ENCODE results near the gene PSME1.

Gene PSME1

DNA sequence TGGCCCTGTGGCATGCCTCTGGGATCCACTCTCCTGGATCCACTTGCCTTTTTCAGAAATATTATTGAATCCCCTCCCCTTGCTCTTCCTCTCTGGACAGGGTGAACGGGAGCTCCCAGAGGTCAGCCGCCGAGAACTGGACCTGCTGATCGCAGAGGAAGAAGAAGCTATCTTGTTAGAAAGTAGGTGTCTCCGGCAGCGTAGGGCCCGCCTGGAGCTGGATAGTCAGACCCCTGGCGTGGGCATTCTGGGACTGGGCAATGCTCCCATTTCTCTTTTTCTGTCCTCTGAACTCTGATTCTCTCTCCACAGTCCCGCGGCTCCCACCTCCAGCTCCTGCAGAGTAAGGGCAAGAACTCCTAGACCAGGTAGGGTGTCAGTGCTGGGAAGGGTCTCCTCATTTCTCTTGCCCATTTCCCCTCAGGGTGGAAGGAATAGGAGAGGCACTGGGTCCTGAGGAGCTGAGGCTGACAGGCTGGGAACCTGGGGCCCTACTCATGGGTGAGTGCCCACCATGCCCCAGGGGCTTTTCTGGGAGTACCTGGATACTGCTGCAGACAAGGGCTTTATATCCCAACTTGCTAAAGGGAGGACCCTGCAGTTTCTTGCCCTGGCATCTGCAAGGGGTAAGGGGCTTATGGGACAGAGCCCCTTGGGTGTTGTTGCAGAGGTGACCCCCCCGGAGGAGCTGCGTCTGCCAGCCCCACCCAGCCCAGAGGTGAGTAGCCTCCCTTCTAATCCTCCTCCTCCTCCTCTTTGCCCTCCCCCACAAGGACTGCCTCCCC lies 41.2 kb downstream of the PSME1 start:
- H3K4me1 ChIP-seq (ENCODE audit: insufficient read depth, poor library complexity, severe bottlenecking) = no peaks in the 10 kb centered on the region
- H3K36me3 ChIP-seq (ENCODE audit: low read depth) = peaks cover 29% of the 10 kb centered on the region
- TF ChIP-seq, protein P1, sequence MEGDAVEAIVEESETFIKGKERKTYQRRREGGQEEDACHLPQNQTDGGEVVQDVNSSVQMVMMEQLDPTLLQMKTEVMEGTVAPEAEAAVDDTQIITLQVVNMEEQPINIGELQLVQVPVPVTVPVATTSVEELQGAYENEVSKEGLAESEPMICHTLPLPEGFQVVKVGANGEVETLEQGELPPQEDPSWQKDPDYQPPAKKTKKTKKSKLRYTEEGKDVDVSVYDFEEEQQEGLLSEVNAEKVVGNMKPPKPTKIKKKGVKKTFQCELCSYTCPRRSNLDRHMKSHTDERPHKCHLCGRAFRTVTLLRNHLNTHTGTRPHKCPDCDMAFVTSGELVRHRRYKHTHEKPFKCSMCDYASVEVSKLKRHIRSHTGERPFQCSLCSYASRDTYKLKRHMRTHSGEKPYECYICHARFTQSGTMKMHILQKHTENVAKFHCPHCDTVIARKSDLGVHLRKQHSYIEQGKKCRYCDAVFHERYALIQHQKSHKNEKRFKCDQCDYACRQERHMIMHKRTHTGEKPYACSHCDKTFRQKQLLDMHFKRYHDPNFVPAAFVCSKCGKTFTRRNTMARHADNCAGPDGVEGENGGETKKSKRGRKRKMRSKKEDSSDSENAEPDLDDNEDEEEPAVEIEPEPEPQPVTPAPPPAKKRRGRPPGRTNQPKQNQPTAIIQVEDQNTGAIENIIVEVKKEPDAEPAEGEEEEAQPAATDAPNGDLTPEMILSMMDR (IDR thresholded peaks at IDR 0.05; ENCODE audit: poor library complexity, severe bottlenecking) = no peak
- ATAC-seq (ENCODE audit: low read depth) (no peak), DNase-seq (ENCODE audit: low spot score) (no peak)
- no peaks in the 10 kb centered on the region for H3K9me3 ChIP-seq (ENCODE audit: severe bottlenecking)
- H3K4me3 ChIP-seq (ENCODE audit: severe bottlenecking) = no peak overlapping the region
- H3K27ac ChIP-seq (ENCODE audit: poor library complexity, severe bottlenecking) = no peak overlapping the region
- no peaks in the 10 kb centered on the region for H3K27me3 ChIP-seq (ENCODE audit: insufficient read depth, poor library complexity, severe bottlenecking)

DNA sequence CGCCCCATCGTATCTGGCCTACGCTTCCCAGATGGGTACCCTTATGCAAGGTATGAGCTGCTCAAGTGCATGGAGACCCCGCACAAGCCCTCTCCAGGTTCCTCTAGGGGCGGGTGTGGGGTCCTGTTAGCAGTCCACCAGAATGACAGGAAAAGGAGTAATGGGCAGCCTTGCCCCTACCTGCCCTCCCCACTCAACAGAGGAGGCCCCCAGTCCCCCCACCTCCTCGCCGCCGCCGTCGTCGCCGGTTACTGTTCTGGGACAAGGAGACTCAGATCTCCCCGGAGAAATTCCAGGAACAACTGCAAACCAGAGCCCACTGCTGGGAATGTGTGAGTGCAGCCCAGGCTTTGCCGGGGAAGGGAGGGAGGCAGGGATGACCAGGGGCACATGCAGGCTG lies 41.9 kb downstream of the PSME1 start:
- Histone ChIP-seq H3K27me3 (ENCODE audit: insufficient read depth, poor library complexity, severe bottlenecking) (no peaks in the 10 kb centered on the region), H3K4me3 (ENCODE audit: severe bottlenecking) (no peak overlapping the region), H3K27ac (ENCODE audit: poor library complexity, severe bottlenecking) (no peak overlapping the region), H3K9me3 (ENCODE audit: severe bottlenecking) (no peaks in the 10 kb centered on the region), H3K4me1 (ENCODE audit: insufficient read depth, poor library complexity, severe bottlenecking) (no peaks in the 10 kb centered on the region), H3K36me3 (ENCODE audit: low read depth) (peaks cover 34% of the 10 kb centered on the region)
- ATAC-seq (ENCODE audit: low read depth) = no peak
- peak; percentile 59 for DNase-seq (ENCODE audit: low spot score)
- TF ChIP-seq, protein P1 (IDR thresholded peaks at IDR 0.05; ENCODE audit: poor library complexity, severe bottlenecking) = no peak

DNA sequence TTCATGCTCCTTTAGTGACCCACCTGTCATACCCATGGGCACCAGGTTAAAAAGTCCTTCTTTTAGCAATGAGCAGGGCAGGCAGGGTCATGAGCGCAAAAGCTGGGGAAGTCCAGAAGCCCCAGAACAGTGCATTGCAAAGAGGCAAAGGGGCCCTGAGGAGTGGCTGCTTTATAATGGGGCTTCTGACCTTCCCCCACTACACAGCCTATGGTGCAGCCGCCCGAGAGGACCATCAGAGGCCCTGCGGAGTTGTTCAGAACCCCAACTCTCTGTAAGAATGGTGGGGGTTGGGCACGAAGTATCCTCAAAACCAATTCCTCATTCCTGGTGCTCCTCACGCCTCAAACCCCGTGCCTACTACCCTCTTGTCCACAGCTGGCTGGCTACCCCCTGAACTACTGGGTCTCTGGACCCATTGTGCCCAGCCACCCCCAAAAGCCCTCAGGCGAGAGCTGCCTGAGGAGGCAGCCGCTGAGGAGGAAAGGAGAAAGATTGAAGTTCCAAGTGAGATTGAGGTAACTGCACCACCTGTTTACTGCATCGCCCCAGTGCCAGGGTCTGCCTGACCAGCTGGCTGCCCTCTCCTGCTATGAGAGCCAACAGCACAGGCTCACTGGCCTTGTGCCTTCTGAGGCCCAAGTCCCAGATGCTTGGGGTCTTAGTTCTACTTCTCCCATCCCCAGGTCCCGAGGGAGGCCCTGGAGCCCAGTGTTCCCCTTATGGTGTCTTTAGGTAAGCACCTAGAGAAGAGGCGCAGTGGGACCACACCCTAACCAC lies 42.6 kb downstream of the PSME1 start:
- DNase-seq (ENCODE audit: low spot score) (peak; percentile 59), ATAC-seq (ENCODE audit: low read depth) (no peak)
- Histone ChIP-seq H3K36me3 (ENCODE audit: low read depth) (peaks cover 41% of the 10 kb centered on the region), H3K9me3 (ENCODE audit: severe bottlenecking) (no peaks in the 10 kb centered on the region), H3K27me3 (ENCODE audit: insufficient read depth, poor library complexity, severe bottlenecking) (no peaks in the 10 kb centered on the region), H3K27ac (ENCODE audit: poor library complexity, severe bottlenecking) (no peak overlapping the region), H3K4me1 (ENCODE audit: insufficient read depth, poor library complexity, severe bottlenecking) (no peaks in the 10 kb centered on the region), H3K4me3 (ENCODE audit: severe bottlenecking) (no peak overlapping the region)
- TF ChIP-seq, protein P1 (IDR thresholded peaks at IDR 0.05; ENCODE audit: poor library complexity, severe bottlenecking) = no peak

DNA sequence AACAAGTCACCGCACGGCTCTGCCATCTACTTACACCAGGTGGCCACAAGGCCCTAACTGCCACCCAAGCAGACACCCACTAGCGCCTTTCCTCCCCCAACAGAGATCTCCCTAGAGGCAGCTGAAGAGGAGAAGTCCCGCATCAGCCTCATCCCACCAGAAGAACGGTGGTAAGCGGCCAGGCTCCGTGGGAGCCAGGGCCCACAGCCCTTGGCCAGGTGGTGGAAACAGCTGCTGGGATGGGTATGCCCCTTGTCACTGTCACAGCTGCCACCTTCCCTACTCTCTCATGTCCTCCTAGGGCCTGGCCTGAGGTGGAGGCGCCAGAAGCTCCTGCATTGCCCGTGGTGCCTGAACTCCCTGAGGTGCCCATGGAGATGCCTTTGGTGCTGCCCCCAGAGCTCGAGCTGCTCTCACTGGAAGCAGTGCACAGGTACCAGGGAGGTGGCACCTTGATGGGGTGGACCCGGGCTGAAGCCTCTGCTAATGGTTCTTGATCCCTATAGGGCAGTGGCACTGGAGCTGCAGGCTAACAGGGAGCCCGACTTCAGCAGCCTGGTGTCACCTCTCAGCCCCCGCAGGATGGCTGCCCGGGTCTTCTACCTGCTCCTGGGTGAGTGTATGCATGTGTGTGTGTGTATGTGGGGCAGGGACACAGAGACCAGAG lies 43.4 kb downstream of the PSME1 start:
- ATAC-seq (ENCODE audit: low read depth) = no peak; the same call in 2 of the 3 replicates
- H3K4me3 ChIP-seq (ENCODE audit: severe bottlenecking) = no peak overlapping the region
- no peaks in the 10 kb centered on the region for H3K4me1 ChIP-seq (ENCODE audit: insufficient read depth, poor library complexity, severe bottlenecking)
- H3K27ac ChIP-seq (ENCODE audit: poor library complexity, severe bottlenecking) = no peak overlapping the region
- H3K36me3 ChIP-seq (ENCODE audit: low read depth) = peaks cover 46% of the 10 kb centered on the region
- no peaks in the 10 kb centered on the region for H3K9me3 ChIP-seq (ENCODE audit: severe bottlenecking)
- TF ChIP-seq, protein P1 (IDR thresholded peaks at IDR 0.05; ENCODE audit: poor library complexity, severe bottlenecking) = no peak
- DNase-seq (ENCODE audit: low spot score) = peak; percentile 62
- H3K27me3 ChIP-seq (ENCODE audit: insufficient read depth, poor library complexity, severe bottlenecking) = no peaks in the 10 kb centered on the region

All from RWPE2 (cell line).